Measurements from ENCODE around the gene FRZB. TPM values are rescaled to one million over a fixed set of nuclear protein-coding genes. Genes with fewer than 3 reads are reported as not detected.

FRZB gene
- total RNA-seq, 1 experiment from 2014 or later: 1.9 TPM

GRCh38 chr2:182867426-182868053 is 1.1 kb upstream of the FRZB start (continued):
- TF ChIP-seq ARID4B (CRISPR knock-in tag; IDR thresholded peaks at IDR 0.05; ENCODE audit: borderline replicate concordance) (no peak), OVOL2 (CRISPR knock-in tag; IDR thresholded peaks at IDR 0.05; ENCODE audit: borderline replicate concordance) (no peak), ATF1 (CRISPR knock-in tag; IDR thresholded peaks at IDR 0.05) (no peak), FOXJ3 (CRISPR knock-in tag; IDR thresholded peaks at IDR 0.05; ENCODE audit: borderline replicate concordance) (no peak), CREB1 (CRISPR knock-in tag; IDR thresholded peaks at IDR 0.05) (no peak)

- Mint-ChIP-seq H3K27me3 (ENCODE audit: low read depth) (peaks cover 45% of the 10 kb centered on the region), H3K36me3 (no peaks in the 10 kb centered on the region), H3K4me1 (peaks cover 20% of the 10 kb centered on the region), H3K4me3 (peak overlapping the region; percentile 96), H3K27ac (no peak overlapping the region), H3K9me3 (no peaks in the 10 kb centered on the region)
- POLR2A ChIA-PET: interaction anchor here (1.2 to 1.9 kb wide), 2 partner anchors 47 to 259 kb away, joined by 3 to 5 read pairs; no protein-coding TSS in a partner anchor
- ATAC-seq (peak; percentile 44), DNase-seq (ENCODE audit: low spot score) (peak; percentile 37)
- CTCF ChIA-PET: interaction anchor here (1.0 to 6.4 kb wide), 11 partner anchors 8 to 205 kb away, joined by 3 to 37 read pairs (median 9); no protein-coding TSS in a partner anchor
- TF ChIP-seq STAT6 (CRISPR knock-in tag; conservative IDR thresholded peaks at IDR 0.05; ENCODE audit: low read depth) (no peak), ZNF219 (CRISPR knock-in tag; IDR thresholded peaks at IDR 0.05; ENCODE audit: borderline replicate concordance) (no peak), GRHL2 (CRISPR knock-in tag; IDR thresholded peaks at IDR 0.05; ENCODE audit: insufficient replicate concordance, severe bottlenecking) (no peak), IRF1 (CRISPR knock-in tag; IDR thresholded peaks at IDR 0.05) (0 out of 2 replicates have a peak, but pooled peaks have one; percentile 60), MLX (CRISPR knock-in tag; IDR thresholded peaks at IDR 0.05) (no peak), ERG (CRISPR knock-in tag; IDR thresholded peaks at IDR 0.05) (no peak), ZNF416 (CRISPR knock-in tag; IDR thresholded peaks at IDR 0.05) (no peak), TEAD4 (CRISPR knock-in tag; IDR thresholded peaks at IDR 0.05) (peak; percentile 20; the same call in 1 of the 2 replicates), CREB1 (CRISPR knock-in tag; IDR thresholded peaks at IDR 0.05) (no peak), FOXJ3 (CRISPR knock-in tag; IDR thresholded peaks at IDR 0.05; ENCODE audit: borderline replicate concordance) (no peak), EMX1 (CRISPR knock-in tag; IDR thresholded peaks at IDR 0.05) (no peak), PRDM15 (CRISPR knock-in tag; IDR thresholded peaks at IDR 0.05) (no peak), CTCF (IDR thresholded peaks at IDR 0.05) (no peak), MYBL2 (CRISPR knock-in tag; IDR thresholded peaks at IDR 0.05) (0 out of 2 replicates have a peak, but pooled peaks have one; percentile 50), SMAD3 (CRISPR knock-in tag; IDR thresholded peaks at IDR 0.05; ENCODE audit: borderline replicate concordance) (no peak)
Measured at GRCh38 chr2:182866095-182866460, 359 bp downstream of the FRZB start.
